Inflammatory macrophage treated with lipopolysaccharide for 4 hours (primary cell): ENCODE measurements around the gene MYH14.

Experiments used
- DNase-seq: peaks from one replicate; pipeline ENCODE4 v3.0.0-alpha.2; 2020

MYH14 gene

DNA sequence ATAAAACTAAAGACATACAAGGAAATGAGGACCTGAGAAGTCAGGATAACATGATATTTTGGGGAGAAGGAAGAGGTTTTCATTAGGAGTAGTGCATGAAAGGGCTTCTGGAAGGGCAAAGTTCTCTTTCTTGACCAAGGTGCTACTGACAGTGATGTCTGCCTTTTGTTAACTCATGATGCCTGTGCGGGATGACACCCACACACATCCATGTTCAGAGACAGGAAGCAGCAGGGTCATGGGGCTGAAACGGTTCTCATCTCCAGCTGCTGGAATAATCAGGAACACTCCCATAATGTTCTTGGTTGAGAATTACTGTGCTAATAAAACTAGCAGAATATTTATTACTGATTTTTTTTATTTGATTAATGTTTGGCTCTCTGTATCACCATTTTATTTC lies 96.6 kb downstream of the MYH14 start:
- DNase-seq, result peak; percentile 59

DNA sequence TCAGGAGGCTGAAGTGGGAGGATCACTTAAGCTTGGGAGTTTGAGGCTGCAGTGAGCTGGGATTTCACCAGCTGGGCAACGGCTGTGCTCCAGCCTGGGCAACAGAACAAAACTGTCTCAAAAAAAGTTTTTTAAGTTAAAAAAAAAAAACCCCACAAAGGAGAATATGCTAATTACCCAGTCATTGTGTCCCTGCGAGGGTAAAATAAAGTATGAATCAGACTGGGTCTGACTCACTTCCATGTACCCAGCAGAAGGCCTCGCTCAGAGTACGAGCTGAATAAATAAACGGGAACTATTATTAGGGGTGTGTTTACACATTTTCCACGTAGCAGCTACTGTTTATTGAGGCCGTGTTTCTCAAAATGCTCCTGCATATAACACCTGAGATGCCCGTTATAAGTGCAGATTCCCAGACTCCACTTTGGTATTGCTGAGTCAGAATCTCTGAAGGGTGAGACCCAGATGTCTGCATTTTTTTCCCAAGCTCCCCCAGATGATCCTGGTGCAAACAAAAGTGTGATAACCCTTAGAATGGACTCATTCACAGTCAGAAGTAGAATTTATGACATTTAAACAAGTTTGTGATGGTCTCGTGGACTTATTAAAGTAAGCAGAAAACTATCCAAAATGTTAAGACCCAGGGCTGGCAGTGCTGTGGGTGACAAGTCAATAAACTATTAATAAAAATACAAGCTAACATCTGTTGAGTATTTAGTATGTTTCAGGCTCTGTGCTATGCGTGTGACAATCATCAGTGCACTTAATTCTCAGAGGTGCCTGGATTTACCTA lies 97.6 kb downstream of the MYH14 start:
- peak; percentile 84 for DNase-seq

DNA sequence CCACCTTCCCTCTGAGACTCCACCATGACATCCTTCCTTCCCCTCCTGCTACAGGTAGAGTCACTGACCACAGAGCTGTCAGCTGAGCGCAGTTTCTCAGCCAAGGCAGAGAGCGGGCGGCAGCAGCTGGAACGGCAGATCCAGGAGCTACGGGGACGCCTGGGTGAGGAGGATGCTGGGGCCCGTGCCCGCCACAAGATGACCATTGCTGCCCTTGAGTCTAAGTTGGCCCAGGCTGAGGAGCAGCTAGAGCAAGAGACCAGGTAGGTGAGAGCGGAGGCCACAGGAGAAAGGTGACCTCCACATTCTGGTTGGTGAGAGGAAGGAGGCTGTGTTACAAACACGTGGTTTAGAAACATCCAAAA lies 98.2 kb downstream of the MYH14 start:
- DNase-seq, result no peak

DNA sequence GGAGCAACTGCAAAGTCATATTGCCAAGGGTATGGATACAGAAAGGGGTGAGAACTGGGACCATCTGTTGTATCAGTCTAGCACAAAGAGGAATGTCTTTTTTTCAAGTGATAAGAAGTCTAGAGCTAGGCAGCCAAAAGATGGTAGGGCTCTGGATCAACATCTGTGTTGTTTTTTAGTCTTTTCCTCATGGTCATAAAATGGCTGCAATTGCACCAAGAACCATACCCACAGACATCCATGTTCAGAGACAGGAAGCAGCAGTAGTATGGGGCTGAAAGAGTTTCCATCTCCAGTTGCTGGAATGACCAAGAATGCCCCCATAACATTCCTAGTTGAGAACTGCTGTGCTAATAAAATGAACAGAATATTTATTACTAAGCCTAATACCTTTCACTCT lies 100.1 kb downstream of the MYH14 start:
- no peak for DNase-seq

DNA sequence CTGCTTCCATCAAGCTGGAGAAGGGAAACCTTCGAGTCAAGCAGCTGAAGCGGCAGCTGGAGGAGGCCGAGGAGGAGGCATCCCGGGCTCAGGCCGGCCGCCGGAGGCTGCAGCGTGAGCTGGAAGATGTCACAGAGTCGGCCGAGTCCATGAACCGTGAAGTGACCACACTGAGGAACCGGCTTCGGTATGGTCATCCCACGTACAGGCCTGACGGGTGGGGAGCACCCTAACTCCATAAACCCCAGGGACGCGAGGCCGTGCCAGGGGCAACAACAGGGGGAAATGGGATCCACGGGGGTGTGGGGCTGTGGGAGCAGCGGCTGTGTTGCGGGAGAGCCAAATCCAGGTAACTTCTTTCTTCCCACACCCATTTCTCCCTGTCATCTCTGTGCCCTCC lies 105.6 kb downstream of the MYH14 start:
- no peak for DNase-seq

DNA sequence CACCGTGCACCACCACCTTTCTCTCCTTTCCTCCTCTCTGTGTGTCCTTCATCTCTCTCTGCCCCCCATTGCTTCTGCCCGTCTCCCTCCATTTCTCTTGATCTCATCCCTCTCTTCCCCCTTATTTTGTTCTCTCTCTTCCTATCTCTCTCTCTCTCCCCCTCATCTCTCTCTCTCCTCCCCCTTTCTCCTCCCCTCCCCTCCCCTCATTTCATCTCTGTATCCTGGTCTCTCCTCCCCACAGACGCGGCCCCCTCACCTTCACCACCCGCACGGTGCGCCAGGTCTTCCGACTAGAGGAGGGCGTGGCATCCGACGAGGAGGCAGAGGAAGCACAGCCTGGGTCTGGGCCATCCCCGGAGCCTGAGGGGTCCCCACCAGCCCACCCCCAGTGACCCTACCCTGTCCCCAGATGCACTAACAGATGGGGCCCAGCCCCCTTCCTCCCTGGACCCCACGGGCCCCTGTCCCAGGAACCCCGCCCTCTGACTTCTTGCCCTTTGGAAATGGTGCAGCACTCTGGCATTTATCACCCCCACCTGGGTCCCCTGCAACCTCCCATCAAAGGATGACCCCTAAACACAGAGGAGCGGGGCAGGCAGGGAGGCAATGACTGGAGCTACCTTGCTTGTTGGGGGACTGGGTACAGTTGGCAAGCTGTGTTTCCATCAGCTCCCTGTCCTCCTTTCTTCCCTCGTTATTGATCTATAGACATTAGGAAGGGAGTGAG lies 106.1 kb downstream of the MYH14 start:
- no peak for DNase-seq

DNA sequence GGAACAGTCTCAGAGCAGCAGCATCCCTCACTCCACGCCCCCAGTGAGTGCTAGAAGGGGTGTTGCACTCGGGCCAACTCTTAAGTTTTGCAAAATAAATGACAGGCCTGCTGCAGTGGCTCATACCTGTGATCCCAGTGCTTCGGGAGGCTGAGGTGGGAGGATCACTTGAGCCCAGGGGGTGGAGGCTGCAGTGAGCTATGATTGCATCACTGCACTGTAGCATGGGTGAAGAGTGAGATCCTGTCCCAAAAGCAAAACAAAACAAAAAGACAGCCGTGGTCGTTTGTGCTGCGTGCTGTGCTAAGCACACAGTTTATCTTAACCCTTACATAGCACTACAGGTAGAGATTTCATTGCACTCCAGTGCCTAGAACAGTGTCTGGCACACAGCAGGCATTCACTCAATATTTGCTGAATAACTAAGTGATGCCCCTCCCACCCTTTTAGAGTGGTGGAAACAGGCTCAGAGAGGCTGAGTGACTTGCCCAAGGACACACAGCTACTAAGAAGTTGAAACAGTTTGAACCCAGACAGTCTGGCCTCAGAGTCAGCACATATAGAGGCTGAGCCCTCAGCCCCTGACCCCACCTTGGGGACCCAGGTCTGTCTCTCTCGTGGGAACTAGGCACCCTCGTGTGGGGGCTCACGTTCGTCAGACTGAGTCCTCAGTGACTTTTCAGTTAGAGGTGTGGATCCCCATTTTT lies 107.5 kb downstream of the MYH14 start:
- no peak for DNase-seq

DNA sequence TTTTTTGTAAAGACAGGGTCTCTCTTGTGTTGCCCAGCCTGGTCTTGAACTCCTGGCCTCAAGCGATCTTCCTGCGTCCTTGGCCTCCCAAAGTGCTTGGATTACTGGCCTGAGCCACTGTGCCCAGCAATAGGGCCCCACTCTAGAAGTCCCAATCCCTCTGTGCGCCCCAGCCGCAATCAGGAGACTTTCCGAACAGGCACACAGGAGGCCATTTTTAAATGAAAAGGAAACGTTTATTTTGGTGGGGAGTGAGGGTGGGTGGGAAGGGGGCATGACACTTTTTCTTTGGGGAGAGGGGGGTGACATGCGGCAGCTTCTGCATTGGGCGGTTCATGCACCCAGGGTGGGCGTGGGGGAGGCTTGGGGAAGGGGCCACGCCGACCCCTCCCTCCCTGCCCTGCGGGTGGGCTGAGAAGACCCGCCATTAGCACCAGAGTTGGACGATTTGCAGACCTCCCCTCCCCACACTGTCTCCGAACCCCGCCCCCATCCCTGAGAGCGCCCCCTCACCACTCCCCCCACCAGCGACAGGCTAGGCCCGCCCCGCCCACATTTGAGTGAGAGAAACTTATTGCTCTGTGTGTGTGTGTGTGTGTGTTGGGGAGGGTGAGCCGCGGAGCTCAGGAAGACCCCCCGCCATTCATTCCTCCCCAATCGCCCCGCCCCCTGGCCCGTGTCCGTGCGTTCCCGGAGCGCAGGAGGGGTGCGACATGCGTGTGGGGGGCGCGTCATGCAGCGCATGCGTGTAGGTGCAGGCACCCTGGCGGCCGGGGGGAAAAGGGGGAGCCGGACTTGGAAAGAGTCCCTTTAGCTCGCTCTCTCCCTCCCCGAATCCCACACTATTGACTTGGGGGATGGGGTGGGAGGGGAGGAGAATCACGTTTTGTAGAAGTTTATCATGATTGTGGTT lies 108.6 kb downstream of the MYH14 start:
- no peak for DNase-seq

DNA sequence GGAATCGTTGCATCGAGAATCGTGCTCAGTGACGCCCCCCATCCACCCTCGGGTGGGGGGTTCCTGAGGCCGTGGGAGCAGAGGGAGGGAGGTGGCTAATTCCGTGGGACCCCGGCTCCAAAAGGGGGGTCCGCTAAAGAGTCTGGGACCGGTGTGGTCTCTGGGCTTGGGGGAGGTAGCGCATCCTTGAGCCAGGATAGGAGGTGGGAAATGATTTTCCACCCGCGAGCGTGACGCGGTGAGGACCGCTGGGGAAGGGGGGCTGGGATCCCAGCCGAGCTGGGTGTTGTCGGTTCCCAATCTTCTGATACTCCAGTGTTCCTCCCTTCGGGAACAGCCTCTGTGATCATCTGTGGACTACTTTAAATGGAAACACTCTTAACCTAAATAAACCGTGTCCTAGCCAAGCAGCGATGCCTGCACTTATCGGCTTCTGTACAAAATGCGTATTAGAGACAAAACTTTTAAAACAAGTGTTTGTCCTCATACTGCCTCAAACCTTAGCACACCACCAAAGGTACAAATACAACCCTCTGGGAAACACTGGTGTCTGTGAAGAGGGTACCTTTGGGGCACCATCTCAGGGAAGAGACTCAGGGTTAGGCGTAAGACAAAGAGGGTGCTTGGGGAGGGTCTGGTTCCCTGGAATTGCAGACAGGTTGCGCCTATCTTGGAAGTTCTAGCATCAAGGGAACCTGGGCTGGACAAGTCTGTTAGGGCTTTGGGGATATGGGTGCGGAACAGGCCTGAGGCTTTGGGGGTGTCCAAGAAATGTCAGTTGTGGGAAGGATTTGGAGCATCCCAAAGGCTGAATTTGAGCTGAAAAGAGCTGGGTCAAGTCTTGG lies 109.8 kb downstream of the MYH14 start:
- DNase-seq, result no peak

DNA sequence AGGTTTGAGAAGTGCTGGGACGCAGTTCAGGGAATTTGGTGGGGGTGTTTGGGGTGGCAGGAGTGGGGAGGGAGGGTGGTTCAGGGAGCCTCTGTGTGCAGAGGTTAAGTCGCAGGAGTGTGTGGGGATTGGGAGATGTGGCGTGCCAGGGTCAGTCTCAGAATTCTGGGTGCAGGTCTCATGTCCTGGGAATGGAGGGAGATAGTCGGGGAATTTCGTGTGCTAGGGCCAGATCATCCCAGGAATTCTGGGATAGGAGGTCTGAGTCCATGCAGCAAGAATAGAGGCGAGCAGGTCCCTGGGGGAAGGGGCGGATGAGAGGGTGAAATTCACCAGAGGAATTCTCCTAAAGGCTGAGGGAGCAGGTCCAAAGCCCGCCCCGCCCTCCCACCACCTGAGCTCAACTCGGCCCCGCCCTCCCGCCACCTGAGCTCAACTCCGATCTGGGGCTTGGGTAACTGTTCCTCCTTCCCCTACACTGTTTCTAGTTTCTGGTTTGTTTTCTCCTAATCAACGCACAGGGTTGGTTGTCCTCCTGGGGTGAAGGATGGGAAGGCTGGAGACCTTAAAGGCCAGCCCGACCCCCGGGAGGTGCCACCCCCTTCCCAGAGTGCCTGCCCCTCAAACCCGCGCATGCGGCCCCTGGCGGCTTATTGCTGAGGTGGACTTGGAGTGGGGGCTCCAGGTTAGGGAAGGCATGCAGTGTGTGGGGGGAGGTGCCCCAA lies 110.6 kb downstream of the MYH14 start:
- no peak for DNase-seq

DNA sequence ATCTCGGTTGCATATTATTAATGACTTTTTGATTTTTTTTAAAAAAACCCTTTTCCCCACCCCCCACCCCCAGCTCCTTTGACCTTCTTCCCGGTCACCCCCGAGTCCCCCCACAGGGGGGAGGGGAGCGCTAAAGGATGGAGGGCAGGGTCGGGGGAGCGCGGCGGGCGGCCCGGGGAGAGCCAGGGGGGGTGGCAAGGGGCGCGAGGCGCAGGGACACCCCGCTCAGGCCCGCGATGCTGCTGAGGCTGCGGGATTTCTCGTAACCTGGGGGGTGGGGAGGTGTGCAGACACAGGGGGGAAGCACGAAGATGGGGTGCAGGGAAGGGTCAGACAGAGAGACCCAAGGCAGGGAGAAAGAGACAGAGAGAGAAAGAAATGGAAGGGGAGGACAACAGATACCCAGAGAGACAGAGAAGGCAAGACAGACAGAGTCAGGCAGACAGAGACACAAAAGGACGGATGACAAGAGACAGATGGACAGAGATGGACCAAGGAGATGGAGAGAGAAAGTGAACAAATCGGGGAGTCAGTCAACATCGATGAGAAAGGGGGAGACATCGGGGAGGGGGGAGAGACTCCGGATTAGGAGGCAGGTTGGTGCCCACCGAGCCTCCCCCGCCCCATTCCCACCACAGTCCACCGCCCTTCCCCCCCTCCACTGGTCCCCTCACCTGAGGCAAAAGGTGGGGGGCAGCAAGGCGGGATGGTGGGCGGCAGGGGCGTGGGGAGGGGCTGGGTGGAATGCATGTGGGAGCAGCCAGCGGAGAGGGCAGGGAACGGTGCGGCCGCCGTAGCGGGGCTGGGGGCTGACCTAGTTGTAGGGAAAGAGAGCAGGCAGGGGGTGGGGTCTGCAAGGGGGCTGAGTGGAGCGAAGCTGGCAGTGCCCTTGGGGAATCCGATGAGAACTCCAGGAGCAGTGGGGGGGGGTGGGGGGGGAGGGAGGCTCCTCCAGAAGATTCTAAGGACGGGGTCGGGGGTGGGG lies 111.6 kb downstream of the MYH14 start:
- DNase-seq, result no peak

DNA sequence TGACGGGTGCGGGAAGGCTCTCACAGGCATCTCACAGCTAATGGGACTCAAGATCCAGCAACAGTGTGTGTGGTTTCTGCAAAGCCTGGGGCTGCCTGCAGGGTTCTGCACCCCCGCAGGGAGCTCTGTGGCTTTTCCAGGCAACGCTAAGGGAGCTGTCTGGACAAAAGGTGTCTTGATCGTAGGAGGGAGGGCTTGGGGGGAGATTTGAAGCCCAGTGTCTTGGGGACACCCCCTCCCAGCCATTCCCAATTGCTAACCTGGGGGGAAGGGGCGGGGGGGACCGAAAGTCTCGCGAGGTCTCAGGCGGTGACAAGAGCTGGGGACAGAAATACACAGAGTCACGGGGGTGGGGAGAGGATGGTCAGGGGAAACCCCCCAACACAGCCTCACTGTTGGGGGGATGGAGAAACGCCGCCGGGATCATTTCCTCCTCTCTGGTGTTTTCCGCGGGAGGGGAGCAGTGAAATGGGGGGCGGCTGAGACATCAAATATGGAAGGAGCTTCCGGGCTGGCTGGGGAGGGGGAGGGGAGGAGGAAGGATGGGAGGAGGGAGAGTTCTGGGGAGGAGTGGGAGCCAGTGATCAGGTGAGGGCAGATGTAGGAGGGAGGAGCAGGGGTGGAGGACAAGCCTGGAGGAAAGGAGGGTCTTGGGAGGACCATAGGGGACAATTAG lies 112.5 kb downstream of the MYH14 start:
- peak; percentile 37 for DNase-seq

DNA sequence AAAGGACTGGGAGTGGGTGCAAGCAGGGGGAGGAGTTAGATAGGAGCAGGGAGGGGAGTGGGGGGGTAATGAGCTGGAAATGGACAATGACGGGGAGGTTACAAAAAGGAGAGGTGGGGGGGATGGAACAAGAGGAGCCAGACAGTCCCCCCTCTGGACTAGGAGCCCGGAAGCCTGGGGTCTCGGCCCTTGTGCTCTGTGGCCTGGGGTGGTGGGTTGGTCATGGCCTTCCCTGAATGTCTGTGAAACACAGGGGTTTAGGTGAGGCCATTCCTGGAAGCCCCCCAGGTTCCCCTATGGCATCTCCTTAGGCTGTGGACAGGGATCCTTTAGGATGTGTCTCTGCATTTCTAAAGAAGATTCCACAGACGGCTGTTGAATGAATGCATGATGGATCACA lies 113.7 kb downstream of the MYH14 start:
- no peak for DNase-seq

DNA sequence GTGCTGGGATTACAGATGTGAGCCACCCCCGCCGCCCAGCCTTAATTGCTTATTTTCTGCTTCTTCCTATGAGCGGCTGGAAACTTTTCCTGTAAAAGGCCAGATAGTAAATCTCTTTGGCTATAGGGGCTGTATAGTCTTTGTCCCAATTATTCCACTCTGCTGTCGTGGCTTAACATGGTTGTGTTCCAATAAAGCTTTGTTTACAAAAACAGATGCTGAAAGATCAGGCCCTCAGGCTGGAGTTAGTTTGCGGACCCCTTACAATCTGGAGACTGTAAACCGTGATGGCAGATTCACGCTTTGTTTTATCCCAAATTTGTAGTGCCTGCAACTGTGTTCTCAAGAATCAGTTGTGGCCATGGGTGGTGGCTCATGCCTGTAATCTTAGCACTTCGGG lies 115.0 kb downstream of the MYH14 start:
- DNase-seq, result no peak

DNA sequence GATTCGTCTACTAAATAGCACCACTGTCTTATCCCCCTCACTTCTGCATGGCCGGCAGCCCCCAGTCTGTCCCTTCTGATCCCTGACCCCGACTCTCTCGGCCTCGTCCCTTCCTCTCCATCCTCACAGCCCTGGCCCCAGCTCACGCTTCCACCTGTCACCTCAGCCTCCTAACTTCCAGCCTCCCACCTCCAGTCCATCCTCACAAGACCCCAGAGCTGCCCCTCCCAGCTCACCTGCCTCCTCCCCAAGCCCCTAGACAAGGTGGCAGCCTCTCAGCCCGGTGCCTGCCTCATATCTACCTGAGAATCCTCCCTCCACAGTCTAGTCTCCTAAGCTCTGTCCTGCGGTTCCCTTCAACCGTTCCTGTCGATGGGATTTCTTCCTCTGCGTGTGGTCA lies 115.7 kb downstream of the MYH14 start:
- DNase-seq, result no peak

DNA sequence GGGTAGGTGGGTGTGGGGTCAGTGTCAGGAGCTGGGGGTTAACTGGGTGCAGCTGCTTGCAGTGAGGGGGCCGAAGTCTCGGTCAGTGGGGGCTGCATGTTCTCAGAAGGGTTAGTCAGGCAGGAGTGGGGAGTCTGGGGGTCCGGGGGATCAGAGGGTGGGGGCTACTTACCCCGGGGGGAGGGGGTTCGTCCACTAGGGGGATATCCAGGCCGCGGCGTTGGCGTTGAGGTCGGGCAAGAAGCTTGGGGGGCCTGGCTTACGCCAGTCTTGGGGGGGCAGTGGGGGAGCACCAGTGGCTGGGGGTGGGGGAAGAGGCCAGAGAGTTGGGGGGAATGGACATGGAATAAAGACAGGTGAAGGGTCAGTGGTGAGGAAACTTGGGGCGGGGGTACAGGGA lies 116.6 kb downstream of the MYH14 start:
- no peak for DNase-seq

DNA sequence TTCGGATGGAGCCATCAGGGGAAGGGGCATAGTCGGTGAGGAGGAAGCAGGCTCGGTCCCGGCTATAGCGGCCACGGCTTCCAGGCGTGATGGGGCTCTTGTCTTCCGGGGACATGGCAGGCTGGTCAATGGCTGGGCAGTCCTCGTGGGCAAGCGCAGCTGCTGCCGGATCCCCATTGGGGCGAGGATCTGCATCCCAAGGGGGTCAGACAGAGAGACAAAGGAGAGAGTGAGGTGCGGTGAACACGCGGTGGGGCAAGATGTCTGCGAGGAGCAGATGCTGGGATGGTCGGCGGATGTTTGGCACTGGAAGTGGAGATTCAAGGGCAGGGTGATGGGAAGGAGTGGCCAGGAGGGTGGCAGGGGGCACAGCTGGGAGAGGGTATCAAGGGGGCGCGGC lies 117.2 kb downstream of the MYH14 start:
- DNase-seq, result no peak

DNA sequence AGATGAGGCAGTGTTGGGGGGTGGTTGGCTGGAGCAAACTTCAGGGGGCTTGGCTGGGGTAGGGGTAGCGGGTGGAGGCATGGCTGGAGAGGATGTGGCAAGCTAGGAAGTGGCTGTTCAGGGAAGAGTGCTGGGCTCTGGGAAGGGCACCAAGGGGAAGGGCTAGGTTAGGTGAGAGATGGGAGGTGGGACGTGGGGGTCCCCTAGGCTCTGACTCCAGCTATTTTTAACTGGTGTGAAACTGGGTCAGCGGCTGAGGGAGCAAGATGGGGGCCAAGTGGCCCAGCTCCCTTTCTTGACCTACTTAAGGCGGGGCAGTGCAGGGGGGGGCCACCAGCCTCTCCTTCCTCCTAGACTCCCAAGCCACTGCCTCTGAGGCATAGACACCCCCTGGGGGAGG lies 118.4 kb downstream of the MYH14 start:
- DNase-seq, result no peak

DNA sequence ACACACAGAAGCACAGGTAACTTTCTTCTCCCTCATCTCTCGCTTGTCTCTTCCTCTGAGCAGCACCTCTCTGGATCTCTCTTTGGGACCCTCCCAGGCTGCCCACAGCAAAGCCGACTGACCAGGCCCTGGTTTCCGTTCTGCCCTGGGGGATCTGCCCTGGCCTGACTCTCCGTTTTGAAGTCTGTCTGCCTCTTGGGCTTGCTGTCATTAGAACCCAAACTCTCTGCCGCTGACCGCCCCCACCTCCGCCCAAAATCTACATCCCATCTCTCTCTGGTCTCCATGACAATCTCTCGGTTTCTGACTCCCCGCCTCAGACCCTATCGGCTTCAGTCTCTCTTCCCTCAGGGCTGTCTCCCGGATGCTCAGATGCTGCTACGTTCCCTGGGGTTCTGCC lies 118.8 kb downstream of the MYH14 start:
- DNase-seq, result no peak
